GM12891 (cell line): ENCODE results near the gene ZNF576.

Experiments used
- PAX5 ChIP-seq: IDR thresholded peaks from 2 replicates; pipeline ENCODE4 v1.6.1; 2011; ENCODE audit warnings: low read length, moderate library complexity, mild to moderate bottlenecking; ENCODE audit not compliant: insufficient read depth, severe bottlenecking
- POLR2A ChIP-seq: IDR thresholded peaks from 2 replicates; pipeline ENCODE4 v1.6.1; 2011; ENCODE audit warnings: low read depth, low read length, control low read depth
- POLR2AphosphoS5 ChIP-seq: IDR thresholded peaks from 2 replicates; pipeline ENCODE4 v1.6.1; 2011; ENCODE audit warnings: low read depth, low read length, control low read depth
- POU2F2 ChIP-seq: IDR thresholded peaks from 2 replicates; pipeline ENCODE4 v1.6.1; 2011; ENCODE audit warnings: low read depth, mild to moderate bottlenecking, control low read depth, low read length, moderate library complexity
- SPI1 ChIP-seq: IDR thresholded peaks from 2 replicates; pipeline ENCODE4 v1.6.1; 2011; ENCODE audit warnings: low read depth, low read length, control low read depth
- TAF1 ChIP-seq: IDR thresholded peaks from 2 replicates; pipeline ENCODE4 v1.6.1; 2011; ENCODE audit warnings: low read depth, low read length, control low read depth

- TF ChIP-seq POU2F2, result no peak
- TF ChIP-seq POLR2A, result no peak
- no peak for TF ChIP-seq POLR2AphosphoS5
- no peak for TF ChIP-seq TAF1
- TF ChIP-seq SPI1, result no peak
- no peak for TF ChIP-seq PAX5
Measured at GRCh38 chr19:43548706-43549105, 47.7 kb upstream of the ZNF576 start.
